ENCODE measurements around the gene CFAP77.
"Not testable (repeated sequence)": the region's sequence is repeated elsewhere in the genome, so short reads cannot be mapped to it uniquely, and the experiment has no call there.

Gene CFAP77

GRCh38 chr9:132409828-132410528 is at the start of gene CFAP77:
CFAP77 (plus strand) TSS chr9:132410211; CDS start chr9:132410272, 61 bp downstream.
- peak; percentile 68 for DNase-seq

GRCh38 chr9:132364068-132364467 is 45.9 kb upstream of the CFAP77 start:
- DNase-seq = no peak

GRCh38 chr9:132365986-132366385 is 44.0 kb upstream of the CFAP77 start:
- no peak for DNase-seq

- no peak for DNase-seq
Observed at GRCh38 chr9:132366481-132366880, 43.5 kb upstream of the CFAP77 start.

GRCh38 chr9:132367613-132368313 is 42.2 kb upstream of the CFAP77 start:
- DNase-seq = no peak

- DNase-seq = no peak
Observed at GRCh38 chr9:132369421-132369820, 40.6 kb upstream of the CFAP77 start.

GRCh38 chr9:132370592-132370991 is 39.4 kb upstream of the CFAP77 start:
- no peak for DNase-seq

GRCh38 chr9:132372177-132373095 is 37.6 kb upstream of the CFAP77 start:
- DNase-seq = no peak

- not testable (repeated sequence) for DNase-seq
Observed at GRCh38 chr9:132377769-132378168, 32.2 kb upstream of the CFAP77 start.

- DNase-seq = not testable (repeated sequence)
Observed at GRCh38 chr9:132378416-132378815, 31.6 kb upstream of the CFAP77 start.

- DNase-seq = no peak
Observed at GRCh38 chr9:132381966-132382541, 28.0 kb upstream of the CFAP77 start.

GRCh38 chr9:132383462-132383883 is 26.5 kb upstream of the CFAP77 start:
- no peak for DNase-seq

- no peak for DNase-seq
Observed at GRCh38 chr9:132384376-132384775, 25.6 kb upstream of the CFAP77 start.

- no peak for DNase-seq
Observed at GRCh38 chr9:132387133-132387532, 22.9 kb upstream of the CFAP77 start.

- no peak for DNase-seq
Observed at GRCh38 chr9:132390966-132391365, 19.0 kb upstream of the CFAP77 start.

GRCh38 chr9:132391449-132391848 is 18.6 kb upstream of the CFAP77 start:
- DNase-seq = no peak

- no peak for DNase-seq
Observed at GRCh38 chr9:132395560-132395959, 14.5 kb upstream of the CFAP77 start.

- DNase-seq = no peak
Observed at GRCh38 chr9:132401824-132402223, 8.2 kb upstream of the CFAP77 start.

- no peak for DNase-seq
Observed at GRCh38 chr9:132404228-132404881, 5.7 kb upstream of the CFAP77 start.

GRCh38 chr9:132406554-132407122 is 3.4 kb upstream of the CFAP77 start, which contains the start of gene TTF1:
TTF1 (minus strand) TSS chr9:132406840; CDS start chr9:132402821, 4,019 bp downstream.
- peak; percentile 95 for DNase-seq

- no peak for DNase-seq
Observed at GRCh38 chr9:132407196-132407595, 2.8 kb upstream of the CFAP77 start.

- no peak for DNase-seq
Observed at GRCh38 chr9:132408521-132408920, 1.5 kb upstream of the CFAP77 start.

Measured in activated CD8-positive, alpha-beta memory T cell treated with anti-CD3 and anti-CD28 coated beads, Interleukin-2, amount 50 U/mL, for 48 hours (primary cell).